DMS53 (cell line): ENCODE data around the gene CANT1.
"Not testable (repeated sequence)": the region's sequence is repeated elsewhere in the genome, so short reads cannot be mapped to it uniquely, and the experiment has no call there.

Experiments
- DNase-seq: peaks from one replicate; lab custom pipeline; 2025; lab: John Stamatoyannopoulos, UW

Gene CANT1

DNA sequence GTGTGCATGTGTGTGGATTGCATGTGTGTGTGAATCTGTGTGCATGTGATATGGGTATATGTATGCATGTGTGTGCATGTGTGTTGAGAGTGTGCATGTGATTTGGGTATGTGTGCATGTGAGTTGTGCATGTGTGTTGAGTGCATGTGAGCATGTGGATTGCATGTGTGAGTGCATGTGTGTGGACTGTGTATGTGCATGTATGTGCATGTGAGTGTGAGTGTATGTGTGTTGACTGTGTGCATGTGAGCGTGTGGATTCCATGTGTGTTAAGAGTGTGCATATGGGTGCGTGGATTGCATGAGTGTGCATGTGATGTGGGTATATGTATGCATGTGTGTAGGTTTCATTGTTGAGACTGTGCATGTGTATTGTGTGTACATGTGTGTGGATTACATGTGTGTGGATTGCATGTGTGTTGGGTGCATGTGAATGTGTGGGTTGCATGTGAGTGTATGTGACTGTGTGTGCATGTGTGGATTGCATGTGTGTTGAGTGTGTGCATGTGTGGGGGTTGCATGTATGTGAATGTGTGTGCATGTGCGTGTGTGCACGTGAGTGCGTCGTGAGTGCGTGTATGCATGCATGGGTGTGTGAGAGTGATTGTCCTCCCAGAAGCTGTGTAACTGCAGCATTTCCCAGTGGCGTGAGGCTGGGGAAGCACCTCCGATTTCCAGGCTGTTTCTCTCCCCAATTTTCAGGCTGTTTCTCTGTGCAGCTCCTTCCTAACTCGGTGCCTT, 33.8 kb upstream of the CANT1 start:
- DNase-seq = no peak

- peak; percentile 70 for DNase-seq
Observed at GRCh38 chr17:79042421-79043190, 33.0 kb upstream of the CANT1 start.

GRCh38 chr17:79041723-79042420, 32.3 kb upstream of the CANT1 start:
- no peak for DNase-seq

GRCh38 chr17:79041041-79041570, 31.5 kb upstream of the CANT1 start:
- no peak for DNase-seq

GRCh38 chr17:79039886-79040285, 30.3 kb upstream of the CANT1 start:
- DNase-seq = no peak

DNA sequence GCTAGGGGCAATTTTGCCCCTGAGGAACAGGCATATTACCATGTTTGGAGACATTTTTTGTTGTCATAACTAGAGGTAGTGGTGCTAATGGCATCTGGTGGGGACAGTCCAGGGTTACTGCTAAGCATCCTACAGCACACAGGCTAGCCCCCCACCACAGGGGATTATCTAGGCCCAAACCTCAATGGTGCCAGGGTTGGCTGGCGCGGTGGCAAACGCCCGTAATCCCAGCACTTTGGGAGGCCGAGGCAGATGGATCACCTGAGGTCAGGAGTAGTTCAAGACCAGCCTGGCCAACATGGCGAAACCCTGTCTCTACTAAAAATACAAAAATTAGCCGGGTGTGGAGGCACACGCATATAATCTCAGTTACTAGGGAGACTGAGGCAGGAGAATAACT, 29.6 kb upstream of the CANT1 start:
- no peak for DNase-seq

DNA sequence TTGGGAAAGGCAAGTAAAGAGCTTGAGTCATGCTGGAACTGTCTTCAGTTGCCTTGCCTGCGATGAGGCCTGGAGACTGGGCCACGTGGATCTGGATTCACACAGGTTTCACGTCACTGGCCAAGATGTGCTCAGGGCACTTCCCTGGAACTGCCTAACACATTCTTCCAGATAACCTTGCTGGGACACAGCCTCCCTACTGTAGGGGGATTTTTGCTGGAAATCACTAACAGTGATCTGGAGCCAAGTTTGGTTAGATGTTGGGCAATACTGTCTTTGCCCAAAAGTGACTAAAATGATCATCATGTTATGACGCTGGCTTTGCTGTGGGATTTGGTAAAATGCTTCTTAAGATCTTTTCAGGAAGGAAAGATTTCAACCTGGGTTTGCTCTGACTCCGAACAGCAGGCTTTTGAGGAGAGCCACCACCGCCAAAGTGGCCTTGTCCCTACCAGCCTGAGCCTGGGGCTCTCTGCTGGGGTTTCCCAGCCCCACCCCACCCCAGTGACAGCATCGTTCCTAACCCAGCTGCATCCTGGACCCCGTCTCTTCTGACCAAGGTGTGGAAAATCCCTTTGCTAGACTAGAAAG, 29.1 kb upstream of the CANT1 start:
- no peak for DNase-seq

- DNase-seq = no peak
Observed at GRCh38 chr17:79036596-79036995, 27.0 kb upstream of the CANT1 start.

DNA sequence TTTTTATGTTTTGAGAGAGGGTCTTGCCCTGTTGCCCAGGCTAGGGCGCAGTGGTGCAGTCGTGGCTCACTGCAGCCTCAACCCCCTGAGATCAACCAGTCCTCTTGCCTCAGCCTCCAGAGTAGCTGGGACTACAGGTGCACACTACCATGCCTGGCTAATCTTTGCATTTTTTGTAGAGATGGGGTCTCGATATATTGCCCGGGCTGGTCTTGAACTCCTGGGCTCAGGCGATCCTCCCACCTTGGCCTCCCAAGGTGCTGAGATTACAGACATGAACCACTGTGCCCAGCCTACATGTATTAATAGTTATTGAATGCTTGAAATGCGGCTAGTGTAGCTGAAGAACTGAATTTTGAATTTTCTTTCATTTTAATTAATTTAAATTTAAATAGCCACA, 26.6 kb upstream of the CANT1 start:
- no peak for DNase-seq

DNA sequence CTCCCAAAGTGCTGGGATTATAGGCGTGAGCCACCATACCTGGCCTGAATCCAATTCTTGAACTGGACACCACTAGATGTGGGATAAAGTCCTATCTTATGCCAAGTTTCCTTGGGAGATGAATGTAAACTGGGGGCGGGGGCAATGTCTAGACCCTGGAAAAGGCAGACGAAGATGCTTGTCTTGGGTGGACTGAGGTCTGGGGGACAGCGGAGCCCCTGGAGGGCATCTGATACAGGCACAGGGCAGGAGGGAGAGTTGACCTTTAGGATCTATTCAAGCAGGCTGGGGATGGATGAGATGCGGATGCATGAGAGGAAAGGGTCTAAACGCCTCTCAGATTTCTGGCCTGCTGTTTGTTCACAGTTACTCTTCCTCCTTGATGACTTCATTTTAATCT, 26.1 kb upstream of the CANT1 start:
- DNase-seq = no peak

- DNase-seq = no peak
Observed at GRCh38 chr17:79034931-79035485, 25.4 kb upstream of the CANT1 start.

- DNase-seq = no peak
Observed at GRCh38 chr17:79033741-79034501, 24.4 kb upstream of the CANT1 start.

- no peak for DNase-seq
Observed at GRCh38 chr17:79033046-79033616, 23.6 kb upstream of the CANT1 start.

GRCh38 chr17:79031996-79032875, 22.7 kb upstream of the CANT1 start:
- no peak for DNase-seq

GRCh38 chr17:79030636-79031035, 21.1 kb upstream of the CANT1 start:
- DNase-seq = not testable (repeated sequence)

DNA sequence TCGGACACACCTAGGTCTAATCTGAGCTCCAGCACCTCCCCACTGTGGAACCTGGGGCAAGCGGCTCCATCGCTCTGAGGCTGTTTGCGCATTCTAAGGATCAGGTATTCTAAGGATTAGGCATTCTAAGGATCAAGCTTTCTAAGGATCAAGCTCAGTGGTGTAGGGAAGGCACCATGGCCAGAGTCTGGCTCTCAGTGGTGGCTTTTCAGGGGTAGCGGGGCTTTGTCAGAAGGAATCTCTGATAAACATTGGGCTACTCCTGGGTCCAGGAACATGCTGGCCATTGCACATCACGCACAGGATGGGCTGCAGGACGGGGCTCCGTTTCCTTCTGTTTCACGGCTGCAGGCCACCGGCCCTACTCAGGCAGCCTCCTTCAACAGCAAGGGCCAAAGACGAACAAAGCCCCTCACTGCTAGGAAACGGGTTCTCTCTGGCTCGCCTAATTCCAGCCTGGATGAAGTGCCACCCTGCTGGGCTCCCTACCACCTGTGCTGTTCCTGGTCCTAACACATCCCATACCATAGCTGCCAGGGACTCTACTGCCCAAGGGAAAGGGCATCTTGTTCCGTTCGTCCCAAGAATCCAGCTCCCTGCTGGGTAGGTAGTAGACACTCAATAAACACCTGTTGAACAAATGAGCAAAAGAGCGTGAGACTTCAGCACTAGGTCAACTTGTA, 19.9 kb upstream of the CANT1 start:
- no peak for DNase-seq

DNA sequence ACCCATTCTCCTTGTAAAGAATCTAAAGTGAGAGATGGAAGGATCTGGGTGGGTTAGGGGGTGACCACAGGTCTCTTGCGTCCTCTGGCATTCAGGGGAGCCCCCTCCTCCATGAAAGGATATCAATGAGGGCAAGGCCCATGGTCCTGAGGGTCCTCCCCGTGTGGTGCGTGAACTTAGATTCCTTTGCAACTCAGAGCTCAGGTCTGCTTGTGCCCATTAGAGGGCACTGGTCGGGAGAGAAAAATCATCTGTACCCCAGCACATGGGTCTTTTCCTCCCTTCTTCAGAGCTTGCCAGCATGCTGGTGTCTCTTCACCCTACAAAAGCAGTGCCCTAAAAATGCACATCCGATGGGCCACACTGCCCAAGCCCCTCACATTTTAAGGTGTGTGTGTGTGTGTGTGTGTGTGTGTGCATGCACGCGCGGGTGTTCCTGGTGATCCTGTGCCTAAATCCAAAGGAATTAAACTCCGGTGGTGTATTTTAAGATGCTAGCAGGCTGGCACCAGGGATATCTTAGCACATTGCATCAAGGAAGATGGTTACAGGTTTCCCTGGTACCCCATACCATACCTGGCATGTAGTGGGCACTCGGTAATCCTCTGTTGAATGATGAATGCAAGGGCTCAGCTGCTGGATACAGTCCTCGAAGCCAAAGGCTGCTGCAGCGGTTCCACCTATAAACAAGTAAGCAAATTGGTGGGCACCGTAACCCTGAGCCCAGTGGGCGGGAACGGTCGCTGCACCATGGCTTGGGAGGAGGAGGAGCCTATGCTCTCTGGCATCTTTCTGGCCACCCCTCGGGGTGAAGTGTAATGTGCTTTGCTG, 19.1 kb upstream of the CANT1 start:
- DNase-seq = peak; percentile 15

DNA sequence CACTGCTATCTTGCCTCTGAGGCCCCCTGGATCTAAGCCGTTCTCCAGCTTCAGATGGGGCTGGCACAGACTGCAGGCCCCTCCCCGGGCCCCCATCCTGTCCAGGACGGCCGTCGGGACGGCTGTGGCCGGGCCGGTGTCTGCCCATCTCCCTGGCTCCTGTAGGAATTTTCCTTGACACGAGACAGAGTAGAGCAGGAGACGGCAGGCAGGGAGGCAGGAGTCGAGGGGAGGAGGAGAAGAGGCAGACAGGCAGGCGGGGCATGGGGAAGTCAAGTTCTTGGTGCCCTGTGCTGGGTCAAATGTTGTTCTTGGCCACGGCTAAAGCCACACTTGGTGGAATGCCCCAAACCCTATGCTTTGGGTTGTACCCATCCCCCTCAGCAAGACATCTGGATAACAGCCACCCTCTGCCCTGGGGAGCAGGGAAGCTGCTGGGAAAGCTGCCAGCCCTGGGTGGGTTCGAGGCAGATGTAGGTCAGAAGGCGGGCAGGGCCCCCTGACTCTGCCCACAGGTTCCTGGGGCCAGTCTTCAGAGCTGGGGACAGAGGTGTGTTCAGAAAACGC, 18.4 kb upstream of the CANT1 start:
- DNase-seq = no peak
